GM23338 (cell line): ENCODE measurements around the gene TTBK1. TPM values are rescaled to one million over a fixed set of nuclear protein-coding genes. Genes with fewer than 3 reads are reported as not detected.

Source experiments
- ATAC-seq: fragments of 200-7000 bp; cut with Tn5 transposase; 3 replicates; pipeline ENCODE4 v1.9.1; 2020
- DNase-seq: peaks from one replicate; pipeline ENCODE4 v3.0.0-alpha.2; 2015; ENCODE audit warnings: low spot score
- H2AFZ ChIP-seq: fragments of 200-600 bp; sonication (generic); 2 replicates; pipeline ENCODE4 v1.8.0; 2016; ENCODE audit warnings: antibody characterized with exemption, mild to moderate bottlenecking, moderate library complexity
- H3F3A ChIP-seq: fragments of 200-600 bp; sonication (generic); replicated peaks from 2 replicates; pipeline ENCODE4 v1.8.0; 2017; ENCODE audit warnings: antibody characterized with exemption, mixed run types, low read depth
- H3K27ac ChIP-seq: fragments of 200-600 bp; sonication (generic); 2 replicates; pipeline ENCODE4 v1.6.1; 2016; ENCODE audit warnings: low read depth
- H3K27me3 ChIP-seq: fragments of 200-600 bp; sonication (generic); 2 replicates; pipeline ENCODE4 v1.8.0; 2016; ENCODE audit warnings: mild to moderate bottlenecking, mixed run types, moderate library complexity; ENCODE audit not compliant: insufficient read depth
- H3K36me3 ChIP-seq: fragments of 200-600 bp; sonication (generic); 2 replicates; pipeline ENCODE4 v1.8.0; 2016; ENCODE audit warnings: mild to moderate bottlenecking; ENCODE audit not compliant: insufficient read depth
- H3K4me1 ChIP-seq: fragments of 200-600 bp; sonication (generic); 2 replicates; pipeline ENCODE4 v1.8.0; 2016; ENCODE audit warnings: mild to moderate bottlenecking, moderate library complexity; ENCODE audit not compliant: insufficient read depth
- H3K4me2 ChIP-seq: fragments of 200-600 bp; sonication (generic); 2 replicates; pipeline ENCODE4 v1.7.1; 2017; ENCODE audit warnings: mixed run types
- H3K4me3 ChIP-seq: fragments of 200-600 bp; sonication (generic); 2 replicates; pipeline ENCODE4 v1.6.1; 2016; ENCODE audit warnings: mixed run types
- H3K79me2 ChIP-seq: fragments of 200-600 bp; sonication (generic); replicated peaks from 2 replicates; pipeline ENCODE4 v1.8.0; 2017; ENCODE audit warnings: mild to moderate bottlenecking; ENCODE audit not compliant: insufficient read depth
- H3K9me2 ChIP-seq: fragments of 200-600 bp; sonication (generic); 2 replicates; pipeline ENCODE4 v1.8.0; 2017; ENCODE audit not compliant: insufficient read depth
- H4K20me1 ChIP-seq: fragments of 200-600 bp; sonication (generic); replicated peaks from 2 replicates; pipeline ENCODE4 v1.8.0; 2017; ENCODE audit warnings: mild to moderate bottlenecking; ENCODE audit not compliant: insufficient read depth
- H3K27ac Mint-ChIP-seq: 2 replicates; pipeline ENCODE4 v1.8.0; 2020; ENCODE audit warnings: inconsistent platforms, mild to moderate bottlenecking, moderate library complexity, mixed read lengths
- H3K27me3 Mint-ChIP-seq: 3 replicates; pipeline ENCODE4 v1.8.0; 2022; ENCODE audit warnings: low read depth, mild to moderate bottlenecking, moderate library complexity, mixed read lengths, inconsistent platforms; ENCODE audit not compliant: insufficient read depth, poor library complexity
- H3K36me3 Mint-ChIP-seq: 3 replicates; pipeline ENCODE4 v1.8.0; 2021; ENCODE audit warnings: low read depth, mild to moderate bottlenecking, inconsistent platforms, moderate library complexity, mixed read lengths
- H3K4me1 Mint-ChIP-seq: 3 replicates; pipeline ENCODE4 v1.8.0; 2020; ENCODE audit warnings: mild to moderate bottlenecking, inconsistent platforms, mixed read lengths
- H3K4me3 Mint-ChIP-seq: 3 replicates; pipeline ENCODE4 v1.8.0; 2021; ENCODE audit warnings: moderate library complexity, mild to moderate bottlenecking, inconsistent platforms, mixed read lengths
- H3K9me3 Mint-ChIP-seq: 3 replicates; pipeline ENCODE4 v1.8.0; 2020; ENCODE audit warnings: moderate library complexity, mild to moderate bottlenecking, inconsistent platforms, mixed read lengths
- EZH2 ChIP-seq: fragments of 200-600 bp; sonication (generic); IDR thresholded peaks from one replicate; pipeline ENCODE4 v1.8.0; 2017; ENCODE audit warnings: antibody characterized with exemption, mild to moderate bottlenecking, low read depth; ENCODE audit not compliant: unreplicated experiment
- EZH2phosphoT487 ChIP-seq: fragments of 200-600 bp; sonication (generic); IDR thresholded peaks from one replicate; pipeline ENCODE4 v1.8.1; 2018; ENCODE audit warnings: antibody characterized with exemption; ENCODE audit not compliant: unreplicated experiment
- NANOG ChIP-seq: IDR thresholded peaks from 2 replicates; pipeline ENCODE4 v1.6.1; 2016; ENCODE audit warnings: antibody characterized with exemption, borderline replicate concordance
- POLR2AphosphoS5 ChIP-seq: IDR thresholded peaks from 2 replicates; pipeline ENCODE4 v1.6.1; 2016; ENCODE audit warnings: antibody characterized with exemption, low read depth
- STAT1 ChIP-seq: IDR thresholded peaks from one replicate; pipeline ENCODE4 v1.6.1; 2016; ENCODE audit warnings: antibody characterized with exemption; ENCODE audit not compliant: unreplicated experiment
- ZNF114 ChIP-seq: fragments of 250-450 bp; sonication (Bioruptor Pico); IDR thresholded peaks from 2 replicates; pipeline ENCODE4 v1.5.0; 2020; ENCODE audit warnings: mild to moderate bottlenecking, moderate library complexity
- ZNF331 ChIP-seq: fragments of 250-450 bp; sonication (Bioruptor Pico); IDR thresholded peaks from 2 replicates; pipeline ENCODE4 v1.5.0; 2020; ENCODE audit warnings: low read depth, mild to moderate bottlenecking, moderate library complexity
- polyA plus RNA-seq: library from polyadenylated mRNA; unstranded; fragments of >200 nt; fragmentation: Nextera tagmentation; extraction: Ambion mirVana; gene quantifications from 2 replicates; pipeline ENCODE4 v1.2.1, GENCODE V29; 2016
- total RNA-seq: library from RNA; depleted of rRNA; stranded (reverse); fragments of >200 nt; shearing (Covaris generic); gene quantifications from 2 replicates; pipeline ENCODE4 v1.2.3, GENCODE V29; 2014
- TF ChIP-seq, protein P1 (sequence below), 2 experiments: fragments of 200-600 bp in 1 of 2; sonication (generic) in 1 of 2; conservative IDR thresholded peaks; 2 replicates each; pipeline versions ENCODE4 v1.5.1 to v1.6.1; 2016 to 2017; ENCODE audit warnings: antibody characterized with exemption in 2 of 2, low read depth in 2 of 2, mild to moderate bottlenecking in 2 of 2, moderate library complexity in 1 of 2
- TF ChIP-seq, protein P2 (sequence below): fragments of 250-450 bp; sonication (Bioruptor Pico); IDR thresholded peaks from 2 replicates; pipeline ENCODE4 v1.5.0; 2020; ENCODE audit warnings: mild to moderate bottlenecking, moderate library complexity
- TF ChIP-seq, protein P3 (sequence below): IDR thresholded peaks from 2 replicates; pipeline ENCODE4 v1.6.1; 2016; ENCODE audit warnings: antibody characterized with exemption
- TF ChIP-seq, protein P4 (sequence below): IDR thresholded peaks from one replicate; pipeline ENCODE4 v1.6.1; 2018; ENCODE audit warnings: antibody characterized with exemption; ENCODE audit not compliant: unreplicated experiment

The TTBK1 gene
- total and polyA plus RNA-seq, 2 experiments from 2014 or later = 0.29 to 1.1 TPM

DNA sequence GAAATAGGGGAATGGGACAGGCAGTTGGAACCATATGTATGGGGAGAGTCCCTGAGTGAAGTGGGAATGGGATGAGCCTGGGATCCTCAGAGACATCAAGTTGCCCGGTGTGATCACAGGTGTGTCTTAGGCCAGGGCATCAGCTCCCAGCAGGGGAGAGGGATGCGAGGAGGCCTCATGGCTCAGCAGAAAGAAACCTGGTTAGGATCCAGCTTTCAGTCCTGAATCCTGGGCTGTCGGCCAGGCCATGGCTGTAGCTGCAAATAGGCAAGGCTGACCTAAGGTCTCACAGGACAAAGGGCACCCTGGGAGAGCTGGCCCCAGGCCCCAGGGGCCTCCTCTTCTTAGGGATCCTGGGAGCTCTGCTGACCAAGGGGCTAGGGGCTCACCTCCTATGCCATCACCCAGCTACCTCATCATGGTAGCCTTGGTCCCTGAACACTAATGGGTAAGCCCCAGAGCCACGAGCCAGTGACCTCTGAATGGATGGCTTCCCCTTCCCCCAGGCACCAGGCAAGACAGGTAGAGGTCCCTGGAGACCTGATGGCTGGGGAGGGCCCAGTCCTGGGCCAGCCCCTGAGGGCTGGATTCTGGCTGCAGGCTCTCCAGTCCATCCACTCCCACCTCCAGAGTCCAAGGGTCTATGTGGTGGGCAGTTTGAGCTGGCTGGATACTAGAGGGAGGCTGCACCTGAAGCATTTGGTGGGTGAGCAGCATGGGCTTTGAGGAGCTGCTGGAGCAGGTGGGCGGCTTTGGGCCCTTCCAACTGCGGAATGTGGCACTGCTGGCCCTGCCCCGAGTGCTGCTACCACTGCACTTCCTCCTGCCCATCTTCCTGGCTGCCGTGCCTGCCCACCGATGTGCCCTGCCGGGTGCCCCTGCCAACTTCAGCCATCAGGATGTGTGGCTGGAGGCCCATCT lies 54.6 kb downstream of the TTBK1 start, which contains the start of gene SLC22A7:
SLC22A7 (plus strand) TSS at position 617 of the 921 bp plus-strand sequence; CDS start at position 716, 99 bp downstream.
- no peaks in the 10 kb centered on the region for H3K36me3 Mint-ChIP-seq
- ATAC-seq = no peak

More for the DNA sequence above, 54.6 kb downstream of the TTBK1 start, which contains the start of gene SLC22A7:
- peaks cover 4% of the 10 kb centered on the region; the same call in 2 of the 3 replicates for H3K4me1 Mint-ChIP-seq
- Histone ChIP-seq H3K79me2 (no peaks in the 10 kb centered on the region), H3K27ac (no peak within 1 kb of the TSS), H3K4me1 (no peaks in the 10 kb centered on the region), H3F3A (no peaks in the 10 kb centered on the region), H2AFZ (no peak within 1 kb of the TSS), H3K4me3 (no peak within 1 kb of the TSS), H3K9me2 (peaks cover 8% of the 10 kb centered on the region; the same call in 1 of the 2 replicates), H4K20me1 (no peaks in the 10 kb centered on the region), H3K4me2 (no peak within 1 kb of the TSS), H3K36me3 (no peaks in the 10 kb centered on the region), H3K27me3 (no peaks in the 10 kb centered on the region)
- peaks cover 7% of the 10 kb centered on the region for H3K27me3 Mint-ChIP-seq
- no peak within 1 kb of the TSS for H3K27ac Mint-ChIP-seq
- DNase-seq = no peak
- TF ChIP-seq EZH2 (no peak), ZNF114 (CRISPR knock-in tag) (no peak), EZH2phosphoT487 (no peak), NANOG (no peak), ZNF331 (CRISPR knock-in tag) (no peak), POLR2AphosphoS5 (no peak), STAT1 (no peak)
- TF ChIP-seq, protein P1, sequence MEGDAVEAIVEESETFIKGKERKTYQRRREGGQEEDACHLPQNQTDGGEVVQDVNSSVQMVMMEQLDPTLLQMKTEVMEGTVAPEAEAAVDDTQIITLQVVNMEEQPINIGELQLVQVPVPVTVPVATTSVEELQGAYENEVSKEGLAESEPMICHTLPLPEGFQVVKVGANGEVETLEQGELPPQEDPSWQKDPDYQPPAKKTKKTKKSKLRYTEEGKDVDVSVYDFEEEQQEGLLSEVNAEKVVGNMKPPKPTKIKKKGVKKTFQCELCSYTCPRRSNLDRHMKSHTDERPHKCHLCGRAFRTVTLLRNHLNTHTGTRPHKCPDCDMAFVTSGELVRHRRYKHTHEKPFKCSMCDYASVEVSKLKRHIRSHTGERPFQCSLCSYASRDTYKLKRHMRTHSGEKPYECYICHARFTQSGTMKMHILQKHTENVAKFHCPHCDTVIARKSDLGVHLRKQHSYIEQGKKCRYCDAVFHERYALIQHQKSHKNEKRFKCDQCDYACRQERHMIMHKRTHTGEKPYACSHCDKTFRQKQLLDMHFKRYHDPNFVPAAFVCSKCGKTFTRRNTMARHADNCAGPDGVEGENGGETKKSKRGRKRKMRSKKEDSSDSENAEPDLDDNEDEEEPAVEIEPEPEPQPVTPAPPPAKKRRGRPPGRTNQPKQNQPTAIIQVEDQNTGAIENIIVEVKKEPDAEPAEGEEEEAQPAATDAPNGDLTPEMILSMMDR (conservative IDR thresholded peaks at IDR 0.05; ENCODE audit: low read depth in 2 of 2) = no peak
- TF ChIP-seq, protein P2, sequence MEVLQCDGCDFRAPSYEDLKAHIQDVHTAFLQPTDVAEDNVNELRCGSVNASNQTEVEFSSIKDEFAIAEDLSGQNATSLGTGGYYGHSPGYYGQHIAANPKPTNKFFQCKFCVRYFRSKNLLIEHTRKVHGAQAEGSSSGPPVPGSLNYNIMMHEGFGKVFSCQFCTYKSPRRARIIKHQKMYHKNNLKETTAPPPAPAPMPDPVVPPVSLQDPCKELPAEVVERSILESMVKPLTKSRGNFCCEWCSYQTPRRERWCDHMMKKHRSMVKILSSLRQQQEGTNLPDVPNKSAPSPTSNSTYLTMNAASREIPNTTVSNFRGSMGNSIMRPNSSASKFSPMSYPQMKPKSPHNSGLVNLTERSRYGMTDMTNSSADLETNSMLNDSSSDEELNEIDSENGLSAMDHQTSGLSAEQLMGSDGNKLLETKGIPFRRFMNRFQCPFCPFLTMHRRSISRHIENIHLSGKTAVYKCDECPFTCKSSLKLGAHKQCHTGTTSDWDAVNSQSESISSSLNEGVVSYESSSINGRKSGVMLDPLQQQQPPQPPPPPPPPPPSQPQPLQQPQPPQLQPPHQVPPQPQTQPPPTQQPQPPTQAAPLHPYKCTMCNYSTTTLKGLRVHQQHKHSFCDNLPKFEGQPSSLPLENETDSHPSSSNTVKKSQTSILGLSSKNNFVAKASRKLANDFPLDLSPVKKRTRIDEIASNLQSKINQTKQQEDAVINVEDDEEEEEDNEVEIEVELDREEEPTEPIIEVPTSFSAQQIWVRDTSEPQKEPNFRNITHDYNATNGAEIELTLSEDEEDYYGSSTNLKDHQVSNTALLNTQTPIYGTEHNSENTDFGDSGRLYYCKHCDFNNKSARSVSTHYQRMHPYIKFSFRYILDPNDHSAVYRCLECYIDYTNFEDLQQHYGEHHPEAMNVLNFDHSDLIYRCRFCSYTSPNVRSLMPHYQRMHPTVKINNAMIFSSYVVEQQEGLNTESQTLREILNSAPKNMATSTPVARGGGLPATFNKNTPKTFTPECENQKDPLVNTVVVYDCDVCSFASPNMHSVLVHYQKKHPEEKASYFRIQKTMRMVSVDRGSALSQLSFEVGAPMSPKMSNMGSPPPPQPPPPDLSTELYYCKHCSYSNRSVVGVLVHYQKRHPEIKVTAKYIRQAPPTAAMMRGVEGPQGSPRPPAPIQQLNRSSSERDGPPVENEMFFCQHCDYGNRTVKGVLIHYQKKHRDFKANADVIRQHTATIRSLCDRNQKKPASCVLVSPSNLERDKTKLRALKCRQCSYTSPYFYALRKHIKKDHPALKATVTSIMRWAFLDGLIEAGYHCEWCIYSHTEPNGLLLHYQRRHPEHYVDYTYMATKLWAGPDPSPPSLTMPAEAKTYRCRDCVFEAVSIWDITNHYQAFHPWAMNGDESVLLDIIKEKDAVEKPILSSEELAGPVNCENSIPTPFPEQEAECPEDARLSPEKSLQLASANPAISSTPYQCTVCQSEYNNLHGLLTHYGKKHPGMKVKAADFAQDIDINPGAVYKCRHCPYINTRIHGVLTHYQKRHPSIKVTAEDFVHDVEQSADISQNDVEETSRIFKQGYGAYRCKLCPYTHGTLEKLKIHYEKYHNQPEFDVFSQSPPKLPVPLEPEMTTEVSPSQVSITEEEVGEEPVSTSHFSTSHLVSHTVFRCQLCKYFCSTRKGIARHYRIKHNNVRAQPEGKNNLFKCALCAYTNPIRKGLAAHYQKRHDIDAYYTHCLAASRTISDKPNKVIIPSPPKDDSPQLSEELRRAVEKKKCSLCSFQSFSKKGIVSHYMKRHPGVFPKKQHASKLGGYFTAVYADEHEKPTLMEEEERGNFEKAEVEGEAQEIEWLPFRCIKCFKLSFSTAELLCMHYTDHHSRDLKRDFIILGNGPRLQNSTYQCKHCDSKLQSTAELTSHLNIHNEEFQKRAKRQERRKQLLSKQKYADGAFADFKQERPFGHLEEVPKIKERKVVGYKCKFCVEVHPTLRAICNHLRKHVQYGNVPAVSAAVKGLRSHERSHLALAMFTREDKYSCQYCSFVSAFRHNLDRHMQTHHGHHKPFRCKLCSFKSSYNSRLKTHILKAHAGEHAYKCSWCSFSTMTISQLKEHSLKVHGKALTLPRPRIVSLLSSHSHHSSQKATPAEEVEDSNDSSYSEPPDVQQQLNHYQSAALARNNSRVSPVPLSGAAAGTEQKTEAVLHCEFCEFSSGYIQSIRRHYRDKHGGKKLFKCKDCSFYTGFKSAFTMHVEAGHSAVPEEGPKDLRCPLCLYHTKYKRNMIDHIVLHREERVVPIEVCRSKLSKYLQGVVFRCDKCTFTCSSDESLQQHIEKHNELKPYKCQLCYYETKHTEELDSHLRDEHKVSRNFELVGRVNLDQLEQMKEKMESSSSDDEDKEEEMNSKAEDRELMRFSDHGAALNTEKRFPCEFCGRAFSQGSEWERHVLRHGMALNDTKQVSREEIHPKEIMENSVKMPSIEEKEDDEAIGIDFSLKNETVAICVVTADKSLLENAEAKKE = no peak
- TF ChIP-seq, protein P3, sequence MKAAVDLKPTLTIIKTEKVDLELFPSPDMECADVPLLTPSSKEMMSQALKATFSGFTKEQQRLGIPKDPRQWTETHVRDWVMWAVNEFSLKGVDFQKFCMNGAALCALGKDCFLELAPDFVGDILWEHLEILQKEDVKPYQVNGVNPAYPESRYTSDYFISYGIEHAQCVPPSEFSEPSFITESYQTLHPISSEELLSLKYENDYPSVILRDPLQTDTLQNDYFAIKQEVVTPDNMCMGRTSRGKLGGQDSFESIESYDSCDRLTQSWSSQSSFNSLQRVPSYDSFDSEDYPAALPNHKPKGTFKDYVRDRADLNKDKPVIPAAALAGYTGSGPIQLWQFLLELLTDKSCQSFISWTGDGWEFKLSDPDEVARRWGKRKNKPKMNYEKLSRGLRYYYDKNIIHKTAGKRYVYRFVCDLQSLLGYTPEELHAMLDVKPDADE = no peak
- TF ChIP-seq, protein P4, sequence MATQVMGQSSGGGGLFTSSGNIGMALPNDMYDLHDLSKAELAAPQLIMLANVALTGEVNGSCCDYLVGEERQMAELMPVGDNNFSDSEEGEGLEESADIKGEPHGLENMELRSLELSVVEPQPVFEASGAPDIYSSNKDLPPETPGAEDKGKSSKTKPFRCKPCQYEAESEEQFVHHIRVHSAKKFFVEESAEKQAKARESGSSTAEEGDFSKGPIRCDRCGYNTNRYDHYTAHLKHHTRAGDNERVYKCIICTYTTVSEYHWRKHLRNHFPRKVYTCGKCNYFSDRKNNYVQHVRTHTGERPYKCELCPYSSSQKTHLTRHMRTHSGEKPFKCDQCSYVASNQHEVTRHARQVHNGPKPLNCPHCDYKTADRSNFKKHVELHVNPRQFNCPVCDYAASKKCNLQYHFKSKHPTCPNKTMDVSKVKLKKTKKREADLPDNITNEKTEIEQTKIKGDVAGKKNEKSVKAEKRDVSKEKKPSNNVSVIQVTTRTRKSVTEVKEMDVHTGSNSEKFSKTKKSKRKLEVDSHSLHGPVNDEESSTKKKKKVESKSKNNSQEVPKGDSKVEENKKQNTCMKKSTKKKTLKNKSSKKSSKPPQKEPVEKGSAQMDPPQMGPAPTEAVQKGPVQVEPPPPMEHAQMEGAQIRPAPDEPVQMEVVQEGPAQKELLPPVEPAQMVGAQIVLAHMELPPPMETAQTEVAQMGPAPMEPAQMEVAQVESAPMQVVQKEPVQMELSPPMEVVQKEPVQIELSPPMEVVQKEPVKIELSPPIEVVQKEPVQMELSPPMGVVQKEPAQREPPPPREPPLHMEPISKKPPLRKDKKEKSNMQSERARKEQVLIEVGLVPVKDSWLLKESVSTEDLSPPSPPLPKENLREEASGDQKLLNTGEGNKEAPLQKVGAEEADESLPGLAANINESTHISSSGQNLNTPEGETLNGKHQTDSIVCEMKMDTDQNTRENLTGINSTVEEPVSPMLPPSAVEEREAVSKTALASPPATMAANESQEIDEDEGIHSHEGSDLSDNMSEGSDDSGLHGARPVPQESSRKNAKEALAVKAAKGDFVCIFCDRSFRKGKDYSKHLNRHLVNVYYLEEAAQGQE = no peak
- no peaks in the 10 kb centered on the region for H3K9me3 Mint-ChIP-seq
- H3K4me3 Mint-ChIP-seq = no peak within 1 kb of the TSS
